ENCODE data around the gene NOX5.
A peak's percentile ranks its signal among the peaks of the same experiment; 100 is the strongest.

NOX5 gene

DNA sequence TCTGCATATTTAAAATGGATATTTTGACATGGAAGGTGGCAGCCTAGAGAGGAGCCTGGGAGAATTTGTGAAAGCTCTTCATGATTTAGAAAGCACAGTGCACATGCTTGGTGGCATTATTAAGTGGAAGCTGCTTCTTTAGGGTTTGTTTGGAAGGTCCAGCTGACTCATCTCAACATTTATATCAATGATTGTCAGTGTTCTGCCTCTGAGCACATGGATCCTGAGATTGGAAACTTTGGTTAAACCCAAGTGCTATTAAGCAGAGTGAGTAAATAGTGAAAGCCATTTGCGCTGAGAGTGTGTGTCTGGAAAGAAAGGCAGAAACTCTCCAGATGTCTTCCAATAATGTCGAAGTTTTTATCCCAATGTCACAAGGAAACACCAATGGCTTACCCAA lies 7.4 kb downstream of the NOX5 start:
- no peak for DNase-seq (ENCODE audit: low read depth in 3 of 3)

DNA sequence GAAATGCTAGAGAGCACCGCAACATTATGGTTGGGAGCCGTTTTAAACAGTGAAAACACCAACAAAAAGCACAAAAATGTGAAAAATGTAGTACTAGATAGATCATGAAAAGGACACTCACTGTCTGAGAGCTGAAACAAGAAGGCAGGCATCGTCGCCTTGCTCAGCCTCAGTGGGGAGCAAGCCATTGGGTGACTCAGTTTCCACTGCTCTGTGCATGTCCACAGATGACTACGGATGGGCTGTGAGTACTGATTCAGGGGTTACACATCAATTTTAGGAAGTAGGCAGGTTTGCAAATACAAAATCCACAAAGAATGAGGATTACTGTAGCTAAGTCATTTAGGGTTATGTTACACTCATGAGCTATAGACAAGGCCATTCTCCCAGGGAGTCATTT lies 10.8 kb downstream of the NOX5 start:
- DNase-seq (ENCODE audit: low read depth in 3 of 3), result no peak

DNA sequence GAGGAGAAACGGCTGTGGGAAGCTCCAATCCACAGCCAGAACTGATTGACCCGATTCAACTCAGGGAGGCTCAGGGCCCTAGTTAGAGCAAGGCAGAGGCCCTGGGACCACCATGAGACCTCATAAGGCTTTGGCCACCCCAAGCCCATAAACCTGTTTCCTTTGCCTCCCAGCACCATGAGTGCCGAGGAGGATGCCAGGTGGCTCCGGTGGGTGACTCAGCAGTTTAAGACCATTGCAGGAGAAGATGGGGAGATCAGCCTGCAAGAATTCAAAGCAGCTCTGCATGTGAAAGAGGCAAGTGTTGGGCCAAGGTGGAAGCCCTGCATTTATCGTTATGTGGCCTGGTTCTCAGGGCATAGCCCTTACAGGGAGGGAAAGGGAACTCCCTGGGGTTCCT lies 11.9 kb downstream of the NOX5 start:
- DNase-seq (ENCODE audit: low read depth in 3 of 3), result no peak

DNA sequence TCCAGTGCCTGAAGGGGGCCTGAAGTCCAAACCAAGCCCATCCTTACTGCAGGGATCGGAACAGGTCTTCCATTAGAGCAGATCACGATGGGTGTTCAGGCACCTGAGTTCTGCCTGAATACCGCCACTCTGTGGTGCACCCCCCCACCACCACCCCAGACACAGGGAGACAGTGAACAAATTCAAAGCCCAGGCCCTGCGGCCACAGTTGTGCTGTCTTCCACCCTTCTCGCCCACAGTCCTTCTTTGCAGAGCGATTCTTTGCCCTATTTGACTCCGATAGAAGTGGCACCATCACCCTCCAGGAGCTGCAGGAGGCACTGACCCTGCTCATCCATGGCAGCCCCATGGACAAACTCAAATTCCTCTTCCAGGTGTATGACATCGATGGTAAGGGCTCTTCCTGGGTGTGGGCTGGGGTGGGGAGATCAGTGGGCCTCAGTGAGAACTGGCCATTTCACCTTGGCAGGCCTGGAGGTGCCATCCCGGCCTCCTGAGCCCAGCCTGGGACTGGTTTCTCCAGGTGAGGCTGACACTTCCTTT lies 13.6 kb downstream of the NOX5 start:
- DNase-seq (ENCODE audit: low read depth in 3 of 3), result no peak

DNA sequence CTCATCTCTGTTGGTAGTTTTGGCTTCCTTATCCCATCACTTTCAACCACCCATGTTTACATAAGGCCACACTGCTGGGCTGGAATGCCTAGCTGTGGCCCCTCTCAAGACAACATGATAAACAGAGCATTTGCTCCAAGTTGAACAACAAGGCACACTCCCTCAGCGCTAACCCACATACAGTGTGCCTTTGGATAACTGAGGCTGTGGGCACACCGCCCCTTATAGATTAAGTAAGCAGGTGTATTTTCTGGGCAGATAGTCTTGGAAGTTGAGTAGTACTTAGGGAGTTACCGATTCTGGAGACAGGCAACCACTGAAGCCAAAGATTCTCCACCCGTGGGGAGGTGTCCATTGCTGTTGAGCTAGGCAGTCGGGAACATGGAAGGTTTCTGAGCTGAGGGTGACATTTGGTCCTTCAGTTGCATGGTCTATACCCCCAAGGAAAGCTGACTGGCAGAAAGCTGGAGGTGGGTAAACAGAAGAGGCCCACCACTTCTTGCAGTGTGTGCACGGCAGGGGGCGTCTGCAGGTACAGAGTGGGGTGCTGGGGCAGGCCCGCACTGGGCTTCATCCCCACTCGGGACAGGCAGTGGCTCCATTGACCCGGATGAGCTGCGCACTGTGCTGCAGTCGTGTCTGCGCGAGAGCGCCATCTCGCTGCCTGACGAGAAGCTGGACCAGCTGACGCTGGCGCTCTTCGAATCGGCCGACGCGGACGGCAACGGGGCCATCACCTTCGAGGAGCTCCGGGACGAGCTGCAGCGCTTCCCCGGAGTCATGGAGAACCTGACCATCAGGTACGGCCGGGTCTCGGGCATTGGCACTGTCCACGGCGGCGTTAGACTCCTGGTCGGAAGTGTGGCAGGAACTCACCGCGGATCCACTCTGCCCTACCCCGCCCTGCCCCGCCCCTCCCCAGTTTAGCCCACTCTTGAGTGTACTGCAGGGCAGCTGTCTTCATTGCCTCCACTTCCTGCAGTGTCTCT lies 16.8 kb downstream of the NOX5 start:
- DNase-seq (ENCODE audit: low read depth in 3 of 3), result peak in 1 of 3 experiments; percentile 29

DNA sequence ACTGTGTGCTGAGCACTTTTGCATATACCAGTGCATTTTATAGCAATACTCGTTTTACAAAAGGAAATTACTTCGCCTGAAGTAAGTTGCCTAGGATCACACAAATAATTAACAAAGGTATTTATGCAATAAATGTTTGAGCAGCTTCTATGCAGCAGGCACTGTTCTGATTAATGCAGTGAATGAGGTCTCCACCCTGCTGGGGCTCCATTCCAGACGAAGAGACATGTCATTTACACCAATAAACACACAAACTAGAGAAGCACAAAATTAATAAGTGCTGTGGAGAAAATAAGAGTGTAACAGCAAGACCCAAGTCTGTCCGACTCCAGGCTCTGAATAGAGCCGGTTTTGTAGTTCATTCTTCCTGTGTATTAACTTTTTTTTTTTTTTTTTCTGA lies 17.5 kb downstream of the NOX5 start:
- no peak for DNase-seq (ENCODE audit: low read depth in 3 of 3)

DNA sequence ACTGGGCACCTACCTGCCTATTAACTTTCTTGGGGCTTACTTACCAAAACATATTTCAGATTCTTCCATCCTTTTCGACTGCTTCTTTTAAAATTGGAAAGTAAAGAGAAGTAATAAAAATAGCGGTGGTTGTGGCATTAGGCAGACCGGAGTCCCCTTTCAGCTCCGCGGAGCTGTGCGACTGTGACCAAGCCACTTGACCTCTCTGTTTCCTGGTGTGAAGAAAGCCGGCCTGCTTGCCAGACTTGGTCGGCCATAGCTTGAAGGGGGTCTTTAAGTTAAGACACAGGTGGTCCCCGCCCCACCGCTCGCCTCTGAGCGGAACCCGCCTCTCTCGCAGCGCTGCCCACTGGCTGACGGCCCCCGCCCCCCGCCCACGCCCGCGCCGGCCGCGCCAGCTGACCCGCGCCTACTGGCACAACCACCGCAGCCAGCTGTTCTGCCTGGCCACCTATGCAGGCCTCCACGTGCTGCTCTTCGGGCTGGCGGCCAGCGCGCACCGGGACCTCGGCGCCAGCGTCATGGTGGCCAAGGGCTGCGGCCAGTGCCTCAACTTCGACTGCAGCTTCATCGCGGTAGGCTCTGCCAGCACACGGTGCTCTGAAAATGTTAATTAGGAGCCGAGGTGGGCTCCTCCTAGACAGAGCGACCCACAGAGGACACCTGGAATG lies 18.3 kb downstream of the NOX5 start:
- no peak for DNase-seq (ENCODE audit: low read depth in 3 of 3)

DNA sequence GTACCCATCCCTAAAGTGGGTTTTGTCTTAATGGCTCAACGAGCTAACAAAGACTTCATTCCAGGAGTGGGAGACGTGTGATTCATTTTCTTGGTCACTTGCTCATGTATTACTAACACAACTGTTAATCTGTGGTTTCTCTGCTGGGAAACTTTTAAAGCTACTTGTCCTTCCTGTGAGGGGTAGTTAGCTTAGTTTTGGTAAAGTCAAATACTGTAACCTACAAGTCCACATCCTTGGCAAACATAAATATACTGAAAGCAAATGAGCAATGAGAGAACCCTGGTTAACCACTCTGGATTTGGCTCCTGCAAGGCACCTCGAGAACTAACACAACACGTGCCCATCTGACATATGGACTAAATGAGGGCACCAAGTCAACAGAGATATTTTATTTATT lies 19.9 kb downstream of the NOX5 start:
- no peak for DNase-seq (ENCODE audit: low read depth in 3 of 3)

DNA sequence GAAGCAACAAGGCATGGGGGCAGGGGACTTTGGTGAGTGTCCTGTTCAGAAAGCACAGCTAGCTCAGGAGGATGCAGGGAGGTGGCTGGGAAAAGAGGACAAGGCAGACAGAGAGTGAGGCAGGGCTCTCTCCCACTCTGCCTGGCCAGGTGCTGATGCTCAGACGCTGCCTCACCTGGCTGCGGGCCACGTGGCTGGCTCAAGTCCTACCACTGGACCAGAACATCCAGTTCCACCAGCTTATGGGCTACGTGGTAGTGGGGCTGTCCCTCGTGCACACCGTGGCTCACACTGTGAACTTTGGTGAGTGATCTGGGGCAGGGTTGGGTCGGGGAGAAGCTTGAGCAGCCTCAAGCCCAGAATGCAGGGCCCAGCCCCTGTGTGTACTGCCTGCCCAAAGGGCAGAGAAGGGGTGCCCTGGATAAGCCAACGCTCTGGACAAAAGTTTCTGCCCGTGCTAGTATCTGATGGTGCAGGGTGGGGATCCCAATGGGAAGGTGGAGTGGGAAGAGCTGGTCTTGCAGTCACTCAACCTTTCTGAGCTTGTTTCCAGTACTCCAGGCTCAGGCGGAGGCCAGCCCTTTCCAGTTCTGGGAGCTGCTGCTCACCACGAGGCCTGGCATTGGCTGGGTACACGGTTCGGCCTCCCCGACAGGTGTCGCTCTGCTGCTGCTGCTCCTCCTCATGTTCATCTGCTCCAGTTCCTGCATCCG lies 20.9 kb downstream of the NOX5 start:
- DNase-seq (ENCODE audit: low read depth in 3 of 3), result no peak

DNA sequence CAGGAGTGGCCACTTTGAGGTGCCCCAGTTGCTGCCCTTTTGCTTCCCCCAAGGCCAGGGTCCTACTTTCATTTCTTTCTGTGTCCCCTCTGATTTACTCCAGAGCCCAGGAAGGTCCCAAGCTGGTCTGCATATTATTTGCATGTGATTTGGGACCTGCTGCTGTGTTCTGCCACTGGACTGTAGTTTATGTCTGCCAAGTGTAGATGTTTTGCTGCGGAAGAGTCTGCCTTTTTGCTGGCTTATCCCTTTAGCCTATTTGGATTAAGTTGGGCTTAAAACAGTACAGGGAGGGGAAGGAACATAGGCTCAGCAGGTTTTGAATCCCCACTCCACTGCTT lies 21.4 kb downstream of the NOX5 start:
- DNase-seq (ENCODE audit: low read depth in 3 of 3), result no peak

DNA sequence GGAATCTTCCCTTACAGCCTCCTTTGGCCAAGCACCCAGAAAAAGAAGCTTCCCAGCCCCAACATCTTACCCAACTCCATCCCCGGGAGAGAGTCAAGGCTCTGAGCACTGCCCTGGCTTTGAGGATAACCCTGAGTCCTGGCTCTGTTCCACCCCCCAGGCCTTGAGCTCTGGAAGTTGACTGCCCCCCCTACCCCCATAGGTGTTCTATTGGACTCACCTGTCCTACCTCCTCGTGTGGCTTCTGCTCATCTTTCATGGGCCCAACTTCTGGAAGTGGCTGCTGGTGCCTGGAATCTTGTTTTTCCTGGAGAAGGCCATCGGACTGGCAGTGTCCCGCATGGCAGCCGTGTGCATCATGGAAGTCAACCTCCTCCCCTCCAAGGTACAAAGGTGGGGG lies 22.3 kb downstream of the NOX5 start:
- no peak for DNase-seq (ENCODE audit: low read depth in 3 of 3)

DNA sequence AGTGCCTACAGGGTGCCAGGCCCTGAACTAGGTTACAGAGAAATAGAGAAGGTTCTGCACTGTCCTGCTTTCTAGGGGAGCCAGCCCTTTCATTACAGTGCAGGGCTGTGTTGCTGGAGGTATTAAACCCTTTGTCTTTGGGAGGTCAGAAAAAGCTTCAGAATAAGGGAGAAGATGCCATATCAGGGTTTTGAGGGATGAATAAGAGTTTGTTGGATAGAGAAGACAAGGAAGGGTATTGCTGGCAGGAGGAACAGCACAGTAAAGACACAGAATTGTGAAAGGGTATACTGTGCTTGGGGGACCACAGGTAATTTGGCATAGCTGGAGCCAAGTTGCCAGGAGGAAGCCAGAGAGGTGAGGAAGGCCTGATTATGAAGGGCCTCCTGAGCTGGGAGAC lies 23.0 kb downstream of the NOX5 start:
- DNase-seq (ENCODE audit: low read depth in 3 of 3), result no peak

DNA sequence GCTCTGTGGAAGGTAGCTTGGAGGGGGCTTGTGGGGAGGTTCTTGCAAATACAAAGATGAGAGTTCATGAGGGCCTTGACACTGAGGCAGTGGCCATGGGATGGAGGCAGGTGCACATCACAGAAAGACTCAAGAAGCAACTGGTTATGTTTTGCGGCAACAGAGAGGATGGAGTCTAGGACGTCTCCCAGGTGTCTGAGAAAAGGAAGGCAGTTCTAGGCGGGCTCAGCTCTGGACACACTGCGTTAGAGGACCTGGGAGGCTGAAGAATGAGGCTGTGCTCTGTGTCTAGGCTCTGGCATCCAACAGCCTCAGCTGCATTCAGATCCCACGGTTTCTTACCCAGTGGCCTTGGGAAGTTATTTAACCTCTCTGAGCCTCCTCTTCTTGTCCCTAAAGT lies 23.5 kb downstream of the NOX5 start:
- DNase-seq (ENCODE audit: low read depth in 3 of 3), result no peak

DNA sequence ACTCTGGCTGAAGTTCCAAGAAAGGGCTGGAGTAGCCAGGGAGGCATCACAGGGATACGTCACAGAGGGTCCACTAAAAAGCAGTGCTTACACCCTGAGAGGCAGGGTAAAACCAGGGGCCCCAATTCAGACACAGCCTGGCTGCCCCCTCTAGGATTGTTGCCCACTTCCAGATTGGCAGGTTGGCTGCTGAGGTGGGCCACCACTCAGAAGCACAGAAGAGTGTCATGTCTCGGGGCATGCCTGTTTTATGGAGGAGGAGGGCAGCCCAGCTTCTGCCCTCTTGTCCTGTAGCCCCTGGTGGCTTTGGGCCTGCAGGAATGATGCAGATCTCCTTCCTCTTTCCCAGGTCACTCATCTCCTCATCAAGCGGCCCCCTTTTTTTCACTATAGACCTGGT lies 24.0 kb downstream of the NOX5 start:
- no peak for DNase-seq (ENCODE audit: low read depth in 3 of 3)

DNA sequence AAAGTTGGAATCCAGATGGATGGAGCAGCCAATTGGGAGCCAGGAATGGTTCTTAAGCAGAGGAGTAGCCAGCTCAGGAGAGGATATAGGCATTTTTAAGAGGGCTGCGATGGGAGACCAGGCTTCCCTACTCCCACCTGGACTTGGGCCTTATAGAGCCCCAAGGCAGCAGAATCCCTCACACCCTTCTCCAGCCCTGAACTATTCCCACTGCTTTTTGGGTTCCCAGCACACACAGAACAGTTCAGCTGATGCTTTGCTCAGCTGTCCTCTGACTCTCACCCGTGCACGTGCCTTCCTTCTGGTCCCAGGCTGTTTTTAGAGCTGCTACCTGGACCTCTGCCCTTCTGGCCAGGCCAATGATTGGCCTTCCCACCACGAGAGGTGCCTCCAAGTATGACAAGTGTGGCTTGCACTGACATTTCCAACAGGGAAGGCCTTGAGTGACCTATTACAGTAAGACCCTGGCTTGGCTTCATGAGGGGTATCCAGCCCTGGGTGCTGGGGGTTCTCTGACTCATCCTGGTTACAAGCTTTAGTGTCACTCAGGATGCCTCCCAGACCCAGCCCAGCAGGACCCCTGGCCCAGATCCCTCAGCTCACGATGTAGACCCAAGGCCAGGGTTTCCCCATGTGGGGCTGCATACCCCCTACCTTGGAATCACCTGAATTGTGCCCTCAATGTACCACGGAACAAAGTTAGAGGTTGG lies 25.2 kb downstream of the NOX5 start:
- no peak for DNase-seq (ENCODE audit: low read depth in 3 of 3)

DNA sequence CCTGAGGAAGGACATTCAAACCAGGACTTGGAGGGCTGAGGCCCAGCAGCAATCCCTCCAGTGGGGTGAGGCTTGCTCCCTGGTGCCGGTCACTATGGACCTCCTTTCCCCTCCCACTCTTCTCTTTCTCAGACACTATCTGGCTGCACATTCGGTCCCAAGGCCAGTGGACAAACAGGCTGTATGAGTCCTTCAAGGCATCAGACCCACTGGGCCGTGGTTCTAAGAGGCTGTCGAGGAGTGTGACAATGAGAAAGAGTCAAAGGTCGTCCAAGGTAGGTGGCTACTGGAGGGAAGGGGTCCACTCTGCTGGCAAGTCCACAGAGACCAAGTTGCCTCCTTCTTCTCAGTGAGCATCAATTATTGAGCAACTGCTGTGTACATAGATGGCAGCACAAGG lies 28.0 kb downstream of the NOX5 start:
- DNase-seq (ENCODE audit: low read depth in 3 of 3), result no peak

DNA sequence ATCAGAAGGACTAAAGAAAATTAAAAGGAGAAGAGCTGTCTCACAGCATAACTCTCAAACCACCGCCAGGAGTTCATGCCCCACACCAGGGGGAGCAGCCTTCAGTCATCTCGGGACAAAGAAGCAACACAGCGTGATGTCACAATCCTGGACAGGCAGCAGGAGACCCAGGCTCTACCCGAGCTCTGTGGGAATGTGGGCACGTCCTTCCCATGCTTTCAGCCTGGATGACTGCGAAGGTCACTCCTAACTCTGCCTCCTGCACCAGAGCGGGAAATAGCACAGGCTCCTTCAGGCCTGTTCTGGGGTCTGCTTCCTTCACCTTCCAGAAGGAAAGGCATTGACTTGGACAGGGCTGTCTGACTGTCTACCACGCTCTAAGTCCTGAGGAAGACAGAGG lies 31.3 kb downstream of the NOX5 start:
- DNase-seq (ENCODE audit: low read depth in 3 of 3), result no peak

DNA sequence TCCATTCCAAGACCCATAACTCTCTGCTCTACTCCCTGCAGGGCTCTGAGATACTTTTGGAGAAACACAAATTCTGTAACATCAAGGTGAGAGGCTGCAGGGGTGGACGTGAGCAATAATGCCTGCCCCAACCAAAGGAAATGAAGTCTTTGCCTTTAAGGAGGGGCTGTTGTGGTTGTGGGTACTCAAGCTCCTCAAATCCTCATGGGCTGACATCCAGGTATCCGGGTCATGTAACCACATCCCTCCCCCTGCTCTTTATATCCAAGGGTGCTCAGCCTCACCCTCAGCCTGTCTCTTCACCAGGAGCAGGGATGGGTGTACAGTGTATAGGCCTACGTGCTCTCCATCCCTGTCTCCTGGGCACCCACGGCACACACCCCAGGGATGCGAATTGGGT lies 32.3 kb downstream of the NOX5 start:
- DNase-seq (ENCODE audit: low read depth in 3 of 3), result no peak

DNA sequence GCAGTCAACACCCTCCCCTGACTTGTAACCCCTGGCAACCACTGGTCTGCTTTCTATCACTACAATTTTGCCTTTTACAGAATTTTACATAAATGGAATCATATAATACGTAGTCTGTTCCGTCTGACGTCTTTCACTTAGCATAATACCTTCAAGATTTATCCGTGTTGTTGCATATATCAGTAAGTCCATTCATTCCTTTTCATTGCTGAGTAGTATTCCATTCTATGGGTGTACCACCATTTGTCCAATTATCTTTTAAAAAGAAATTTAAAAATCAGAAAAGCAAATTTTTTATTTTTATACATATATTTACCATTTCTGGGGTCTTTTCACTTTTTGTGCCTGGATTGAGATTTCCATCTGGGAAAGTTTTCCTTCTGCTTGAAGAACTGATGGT lies 35.5 kb downstream of the NOX5 start:
- no peak for DNase-seq (ENCODE audit: low read depth in 3 of 3)

DNA sequence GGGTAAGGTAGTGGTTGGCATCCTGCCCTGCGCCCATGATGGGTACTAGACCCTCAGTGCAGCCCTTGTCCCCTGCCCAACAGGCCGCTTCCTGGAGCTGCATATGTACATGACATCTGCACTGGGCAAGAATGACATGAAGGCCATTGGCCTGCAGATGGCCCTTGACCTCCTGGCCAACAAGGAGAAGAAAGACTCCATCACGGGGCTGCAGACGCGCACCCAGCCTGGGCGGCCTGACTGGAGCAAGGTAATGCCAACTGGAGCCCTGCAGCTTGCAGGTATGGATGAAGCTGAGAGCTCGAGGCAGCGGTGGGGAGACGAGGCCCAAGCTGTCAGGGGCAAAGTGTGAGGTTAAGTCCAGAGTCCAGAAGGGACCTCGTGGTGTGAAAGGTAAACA lies 40.8 kb downstream of the NOX5 start:
- DNase-seq (ENCODE audit: low read depth in 3 of 3), result no peak

DNA sequence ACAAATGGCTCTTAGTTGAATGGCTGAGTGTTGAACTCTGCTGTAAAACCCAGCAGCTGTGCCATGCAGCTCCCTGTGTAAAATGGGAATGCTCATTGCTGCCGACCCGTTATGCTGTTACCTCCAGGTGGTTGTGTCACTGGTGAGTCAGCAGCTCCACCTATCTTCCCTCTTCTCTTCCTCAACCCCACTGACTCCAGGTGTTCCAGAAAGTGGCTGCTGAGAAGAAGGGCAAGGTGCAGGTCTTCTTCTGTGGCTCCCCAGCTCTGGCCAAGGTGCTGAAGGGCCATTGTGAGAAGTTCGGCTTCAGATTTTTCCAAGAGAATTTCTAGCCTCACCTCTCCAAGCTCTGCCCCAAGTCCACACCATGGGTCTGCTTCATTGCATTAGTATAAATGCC lies 41.9 kb downstream of the NOX5 start:
- DNase-seq (ENCODE audit: low read depth in 3 of 3), result no peak

Measured in stimulated activated CD4-positive, alpha-beta T cell treated with anti-CD3 and anti-CD28 coated beads, TNF-alpha, amount 100 ng/mL, for 24 hours (primary cell).